GM12878 (cell line): Measurements from ENCODE around the gene SEMA4A. TPM values are rescaled to one million over a fixed set of nuclear protein-coding genes. Genes with fewer than 3 reads are reported as not detected.
A peak's percentile ranks its signal among the peaks of the same experiment; 100 is the strongest.

Source experiments
- ATAC-seq: fragments of 200-7000 bp; cut with Tn5 transposase; 3 replicates; pipeline ENCODE4 v1.9.1; 2020; ENCODE audit warnings: mild to moderate bottlenecking, moderate library complexity
- BruUV-seq: library from RNA; stranded (reverse); fragments of 400-500 nt; replicated peaks from 2 replicates; lab custom pipeline; 2021; lab: Mats Ljungman, UMichigan
- CTCF ChIA-PET: fragments of 300-600 bp; sonication (Branson Sonifier 250); formaldehyde crosslinking; extraction: SDS; loops from one replicate; lab custom pipeline; 2021; ENCODE audit warnings: inconsistent platforms; lab: Yijun Ruan, JAX
- POLR2A ChIA-PET: fragments of 350-600 bp; formaldehyde crosslinking; extraction: SDS; loops from one replicate; lab custom pipeline; 2021; ENCODE audit warnings: inconsistent platforms; lab: Charles Lee
- RAD21 ChIA-PET: fragments of 300-600 bp; sonication (Branson Sonifier 250); formaldehyde crosslinking; loops from one replicate; lab custom pipeline; 2023; ENCODE audit warnings: antibody characterized with exemption; ENCODE audit not compliant: unreplicated experiment; lab: Charles Lee
- SMC1A ChIA-PET: fragments of 300-600 bp; sonication (Branson Sonifier 250); formaldehyde crosslinking; loops from one replicate; lab custom pipeline; 2023; ENCODE audit not compliant: unreplicated experiment, uncharacterized antibody; lab: Charles Lee
- DNase-seq: peaks from one replicate; pipeline ENCODE4 v3.0.0-alpha.2; 2011; ENCODE audit warnings: low read depth, low spot score
- FAIRE-seq: peaks from 3 replicates; lab custom pipeline; 2011; peaks lifted over from hg19 to GRCh38; lab: Jason Lieb, UNC
- H2AFZ ChIP-seq: 2 replicates; pipeline ENCODE4 v1.6.0; 2011; ENCODE audit warnings: low read depth, low read length, control low read depth; ENCODE audit not compliant: control insufficient read depth
- H3K27ac ChIP-seq: 2 replicates; pipeline ENCODE4 v1.5.1; 2011; ENCODE audit warnings: control low read depth; ENCODE audit not compliant: control insufficient read depth, insufficient read depth
- H3K27me3 ChIP-seq, 2 experiments: replicated peaks in 1 of 2; 2 replicates each; pipeline versions ENCODE4 v1.6.0 to v1.6.1; 2011; ENCODE audit warnings: low read length in 1 of 2; ENCODE audit not compliant: control insufficient read depth in 2 of 2, insufficient read depth in 2 of 2
- H3K36me3 ChIP-seq, 2 experiments: 2 replicates each; pipeline ENCODE4 v1.5.1; 2011; ENCODE audit warnings: low read length in 1 of 2; ENCODE audit not compliant: control insufficient read depth in 2 of 2, insufficient read depth in 2 of 2
- H3K4me1 ChIP-seq: 2 replicates; pipeline ENCODE4 v1.6.1; 2011; ENCODE audit warnings: mild to moderate bottlenecking, low read length, moderate library complexity, mixed read lengths; ENCODE audit not compliant: control insufficient read depth, insufficient read depth
- H3K4me2 ChIP-seq: 2 replicates; pipeline ENCODE4 v1.6.0; 2011; ENCODE audit warnings: control low read depth; ENCODE audit not compliant: control insufficient read depth, insufficient read depth
- H3K4me3 ChIP-seq: fragments of 200-600 bp; sonication (generic); 2 replicates; pipeline ENCODE4 v1.5.1; 2016
- H3K79me2 ChIP-seq: 2 replicates; pipeline ENCODE4 v1.6.0; 2011; ENCODE audit warnings: low read length; ENCODE audit not compliant: control insufficient read depth, insufficient read depth
- H3K9ac ChIP-seq: 2 replicates; pipeline ENCODE4 v1.8.0; 2011; ENCODE audit warnings: low read length, control low read depth, mixed read lengths; ENCODE audit not compliant: control insufficient read depth, insufficient read depth
- H3K9me3 ChIP-seq: replicated peaks from 3 replicates; pipeline ENCODE4 v1.5.1; 2011; ENCODE audit warnings: mild to moderate bottlenecking, low read length; ENCODE audit not compliant: control insufficient read depth, insufficient read depth
- H4K20me1 ChIP-seq: 2 replicates; pipeline ENCODE4 v1.6.0; 2011; ENCODE audit not compliant: control insufficient read depth, insufficient read depth
- EED ChIP-seq: sonication (generic); IDR thresholded peaks from 2 replicates; pipeline ENCODE4 v1.6.1; 2016; ENCODE audit warnings: antibody characterized with exemption, low read depth
- ELK1 ChIP-seq: IDR thresholded peaks from 2 replicates; pipeline ENCODE4 v1.6.1; 2012; ENCODE audit warnings: low read depth, low read length, improper control_type of control experiment
- GATAD2B ChIP-seq: fragments of 450-650 bp; conservative IDR thresholded peaks from 2 replicates; pipeline ENCODE4 v1.6.1; 2017; ENCODE audit warnings: low read depth, mild to moderate bottlenecking, moderate library complexity
- HDGF ChIP-seq: fragments of 450-650 bp; IDR thresholded peaks from 2 replicates; pipeline ENCODE4 v1.6.1; 2016; ENCODE audit warnings: antibody characterized with exemption
- KLF5 ChIP-seq: fragments of 450-650 bp; IDR thresholded peaks from 2 replicates; pipeline ENCODE4 v1.6.1; 2014; ENCODE audit warnings: mild to moderate bottlenecking; ENCODE audit not compliant: partially characterized antibody
- MEF2A ChIP-seq: IDR thresholded peaks from 2 replicates; pipeline ENCODE4 v1.6.1; 2011; ENCODE audit warnings: low read depth, mild to moderate bottlenecking, low read length, moderate library complexity; ENCODE audit not compliant: insufficient read depth
- MLLT1 ChIP-seq: fragments of 450-650 bp; IDR thresholded peaks from 2 replicates; pipeline ENCODE4 v1.6.1; 2016; ENCODE audit warnings: mild to moderate bottlenecking
- MYB ChIP-seq: fragments of 150-350 bp; IDR thresholded peaks from 2 replicates; pipeline ENCODE4 v1.6.1; 2014; ENCODE audit warnings: mild to moderate bottlenecking, low read depth, low read length, borderline replicate concordance
- PAX8 ChIP-seq: fragments of 450-650 bp; IDR thresholded peaks from 2 replicates; pipeline ENCODE4 v1.6.1; 2017; ENCODE audit warnings: mild to moderate bottlenecking, moderate library complexity
- PKNOX1 ChIP-seq: fragments of 450-650 bp; IDR thresholded peaks from 2 replicates; pipeline ENCODE4 v1.6.1; 2016; ENCODE audit warnings: mild to moderate bottlenecking
- RB1 ChIP-seq: fragments of 450-650 bp; formaldehyde crosslinking; IDR thresholded peaks from 2 replicates; pipeline ENCODE4 v1.6.1; 2017; ENCODE audit warnings: mild to moderate bottlenecking, borderline replicate concordance
- SMAD5 ChIP-seq: IDR thresholded peaks from 2 replicates; pipeline ENCODE4 v1.6.1; 2016; ENCODE audit warnings: antibody characterized with exemption, low read depth
- SMARCA5 ChIP-seq: fragments of 450-650 bp; IDR thresholded peaks from 2 replicates; pipeline ENCODE4 v1.6.1; 2017; ENCODE audit warnings: mild to moderate bottlenecking
- SUZ12 ChIP-seq: fragments of 200-600 bp; sonication (generic); IDR thresholded peaks from one replicate; pipeline ENCODE4 v1.6.1; 2018; ENCODE audit warnings: antibody characterized with exemption, mild to moderate bottlenecking; ENCODE audit not compliant: unreplicated experiment
- ZBED1 ChIP-seq: IDR thresholded peaks from 2 replicates; pipeline ENCODE4 v1.6.1; 2016; ENCODE audit warnings: borderline replicate concordance
- ZSCAN29 ChIP-seq: fragments of 450-650 bp; IDR thresholded peaks from 2 replicates; pipeline ENCODE4 v1.6.1; 2017; ENCODE audit warnings: mild to moderate bottlenecking, moderate library complexity
- WGBS: methylation state at CpG from one replicate; pipeline ENCODE4 v1.1.6; 2016; ENCODE audit warnings: low lambda C conversion rate; ENCODE audit not compliant: insufficient replicate concordance, insufficient coverage; ENCODE audit errors: missing lambda C conversion rate; 5-methylcytosine and 5-hydroxymethylcytosine counted together
- in situ Hi-C: fragments of 300-500 bp; cut with MboI; formaldehyde crosslinking; loops from 9 replicates; pipeline ENCODE4 v1.14.3; 2018; ENCODE audit warnings: mixed read lengths
- intact Hi-C: fragments of 100-400 bp; cut with micrococcal nuclease; formaldehyde crosslinking; loops from one replicate; pipeline ENCODE4 v1.14.2; 2022; ENCODE audit not compliant: unreplicated experiment
- polyA plus RNA-seq, 11 experiments: library from polyadenylated mRNA; depleted of rRNA in 4 of 11; unstranded in 6 of 11; stranded (reverse) in 5 of 11; fragments of >200 nt; fragmentation: Nextera tagmentation in 4 of 11; fragmentation: Illumina TruSeq in 1 of 11; extraction: Ambion mirVana in 4 of 11; extraction: Trizol in 1 of 11; gene quantifications; 1 replicate in 1 of 11; 2 replicates in 10 of 11; pipeline versions ENCODE4 v1.2.1 to v1.2.3, GENCODE V29; 2011 to 2016; ENCODE audit warnings: inconsistent platforms in 2 of 11, missing spikeins in 2 of 11, low read depth in 1 of 11
- total RNA-seq, 4 experiments: library from RNA; depleted of rRNA in 3 of 4; stranded (reverse); fragments of >200 nt in 3 of 4; fragmentation: Illumina TruSeq in 1 of 4; extraction: Trizol in 1 of 4; gene quantifications; 2 replicates each; pipeline versions ENCODE4 v1.2.1 to v1.2.3, GENCODE V29; 2013 to 2021

The SEMA4A gene
- total and polyA plus RNA-seq, 10 of the 15 experiments (the other 5 are each of a cell fraction or from before 2014, with no cell fraction given) = 2.6 to 64.2 (median 32.8) TPM

DNA sequence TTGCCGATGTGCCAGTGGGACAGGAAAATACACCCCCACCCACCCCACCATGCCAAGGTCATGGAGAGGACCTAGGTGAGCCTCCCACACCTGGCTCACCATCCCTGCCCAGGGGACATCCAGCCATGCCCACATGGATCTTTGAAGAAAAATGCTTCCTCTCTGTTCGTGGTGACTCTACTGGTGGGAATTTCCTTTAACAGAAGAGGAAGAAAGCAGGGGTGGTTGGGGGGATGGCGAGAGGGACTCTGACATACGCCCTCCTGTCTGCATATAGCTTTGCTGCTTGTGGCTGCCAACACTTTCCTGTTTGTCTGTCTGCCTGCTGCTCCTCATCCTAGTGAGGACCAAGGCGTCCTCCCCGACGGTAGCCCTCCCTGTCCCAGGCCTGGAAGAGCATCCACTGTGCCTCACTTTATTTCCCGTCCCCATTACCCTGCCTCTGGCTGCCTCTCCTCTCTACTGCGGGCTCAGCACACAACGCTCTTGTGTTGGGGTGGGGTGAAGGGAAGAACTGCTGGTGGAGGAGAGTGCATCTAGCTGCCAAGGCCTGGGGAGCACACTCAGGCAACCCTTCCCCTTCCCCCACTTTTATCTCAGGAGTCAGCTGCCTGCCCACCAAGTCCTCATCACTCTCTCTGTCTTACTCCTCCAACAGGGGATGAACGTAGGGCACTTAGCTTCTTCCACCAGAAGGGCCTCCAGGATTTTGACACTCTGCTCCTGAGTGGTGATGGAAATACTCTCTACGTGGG lies 2.5 kb downstream of the SEMA4A start:
- Histone ChIP-seq H3K27ac (peak overlapping the region; percentile 82), H3K27me3 (no peaks in the 10 kb centered on the region), H3K36me3 (peaks cover 0 to 13% of the 10 kb centered on the region in 2 experiments), H3K4me3 (peak overlapping the region; percentile 94), H3K4me2 (peak overlapping the region; percentile 97), H3K4me1 (peaks cover 89% of the 10 kb centered on the region), H3K9ac (peak overlapping the region; percentile 68), H3K9me3 (no peaks in the 10 kb centered on the region), H2AFZ (no peak overlapping the region; the same call in 1 of the 2 replicates), H3K79me2 (peaks cover 41% of the 10 kb centered on the region), H4K20me1 (no peaks in the 10 kb centered on the region)
- SMC1A ChIA-PET = interaction anchor here (0.8 to 22.3 kb wide), 8 partner anchors 8 to 125 kb away, joined by 3 to 411 read pairs (median 10); partner anchors contain the start of genes PMF1 and SLC25A44
- CTCF ChIA-PET = interaction anchor here (0.6 to 16.8 kb wide), 8 partner anchors 8 to 68 kb away, joined by 3 to 502 read pairs (median 4); partner anchors contain the start of gene PMF1
- WGBS = 13% methylated on average over 12 of the region's 12 CpGs
- in situ Hi-C loops (no loop called here), intact Hi-C loops (loop anchor here (2.0 kb wide), 1 partner anchor 43 kb away; no protein-coding TSS in a partner anchor)
- no peak for DNase-seq
- FAIRE-seq = no peak
- POLR2A ChIA-PET = interaction anchor here (1.0 to 11.7 kb wide), 5 partner anchors 41 to 70 kb away, joined by 3 to 158 read pairs (median 4); partner anchors contain the start of genes LMNA, PMF1 and SLC25A44
- no TSS peak for BruUV-seq
- no peak for ATAC-seq
- RAD21 ChIA-PET = interaction anchor here (0.7 to 17.9 kb wide), 9 partner anchors 8 to 352 kb away, joined by 3 to 361 read pairs (median 4); partner anchors contain the start of gene PMF1
- TF ChIP-seq ELK1 = no peak
- peak; percentile 18; the same call in 1 of the 2 replicates for TF ChIP-seq HDGF
- no peak for TF ChIP-seq PKNOX1
- no peak for TF ChIP-seq ZSCAN29
- TF ChIP-seq RB1 = no peak
- no peak for TF ChIP-seq SMAD5
- TF ChIP-seq ZBED1 = no peak
- no peak for TF ChIP-seq PAX8
- TF ChIP-seq GATAD2B = no peak
- no peak for TF ChIP-seq KLF5
- no peak for TF ChIP-seq MYB
- peak; percentile 21; the same call in 1 of the 2 replicates for TF ChIP-seq EED
- no peak for TF ChIP-seq SMARCA5
- TF ChIP-seq MEF2A = no peak
- TF ChIP-seq SUZ12 = no peak
- peak; percentile 17; the same call in 1 of the 2 replicates for TF ChIP-seq MLLT1
